Muscle layer of colon (tissue), 2 donors: ENCODE data around the gene GJB2.
"Not testable (repeated sequence)": the region's sequence is repeated elsewhere in the genome, so short reads cannot be mapped to it uniquely, and the experiment has no call there.

ENCODE experiments used
- H3K27ac ChIP-seq: one replicate; pipeline ENCODE4 v1.7.0; 2013; ENCODE audit warnings: low read depth, mild to moderate bottlenecking, low read length, moderate library complexity
- H3K27me3 ChIP-seq, 2 donors: one replicate each; pipeline ENCODE4 v1.7.0; 2013; ENCODE audit warnings: low read length in 2 of 2, mild to moderate bottlenecking in 2 of 2; ENCODE audit not compliant: insufficient read depth in 2 of 2, control insufficient read depth in 1 of 2
- H3K36me3 ChIP-seq: one replicate; pipeline ENCODE4 v1.7.0; 2013; ENCODE audit warnings: mild to moderate bottlenecking, low read length; ENCODE audit not compliant: insufficient read depth
- H3K4me1 ChIP-seq: one replicate; pipeline ENCODE4 v1.7.0; 2013; ENCODE audit warnings: mild to moderate bottlenecking, low read length; ENCODE audit not compliant: insufficient read depth
- H3K4me3 ChIP-seq, 2 donors: one replicate each; pipeline ENCODE4 v1.7.0; 2013; ENCODE audit warnings: low read length in 2 of 2, low read depth in 1 of 2, mild to moderate bottlenecking in 1 of 2, moderate library complexity in 1 of 2
- H3K9ac ChIP-seq: one replicate; pipeline ENCODE4 v1.7.0; 2013; ENCODE audit warnings: low read length
- H3K9me3 ChIP-seq: one replicate; pipeline ENCODE4 v1.7.0; 2013; ENCODE audit warnings: mild to moderate bottlenecking, low read length
- donor health status: abdominal sarcoma.
- donor health status: Adenocarcinoma of cecum.

The GJB2 gene

GRCh38 chr13:20160306-20161274, 32.1 kb downstream of the GJB2 start, which contains the start of gene GJA3:
TSS of gene GJA3 (minus strand) at chr13:20161052. CDS start at chr13:20143288, 17,764 bp downstream.
- H3K27me3 ChIP-seq = peaks cover 51 to 67% of the 10 kb centered on the region in 2 donors
- H3K36me3 ChIP-seq = no peaks in the 10 kb centered on the region
- no peaks in the 10 kb centered on the region for H3K9me3 ChIP-seq
- H3K4me1 ChIP-seq = no peaks in the 10 kb centered on the region
- no peak within 1 kb of the TSS for H3K9ac ChIP-seq
- no peak within 1 kb of the TSS for H3K27ac ChIP-seq
- H3K4me3 ChIP-seq = peak within 1 kb of the TSS in 1 of 2 donors; percentile 38

- H3K36me3 ChIP-seq = no peaks in the 10 kb centered on the region
- no peaks in the 10 kb centered on the region for H3K4me1 ChIP-seq
- no peak overlapping the region for H3K9ac ChIP-seq
- H3K4me3 ChIP-seq = no peak overlapping the region
- peaks cover 57 to 75% of the 10 kb centered on the region in 2 donors for H3K27me3 ChIP-seq
- H3K9me3 ChIP-seq = no peaks in the 10 kb centered on the region
- H3K27ac ChIP-seq = no peak overlapping the region
Measured at GRCh38 chr13:20159646-20160305, 33.0 kb downstream of the GJB2 start.

GRCh38 chr13:20157151-20157796, 35.5 kb downstream of the GJB2 start:
- Histone ChIP-seq H3K9ac (no peak overlapping the region), H3K27ac (no peak overlapping the region), H3K9me3 (no peaks in the 10 kb centered on the region), H3K36me3 (no peaks in the 10 kb centered on the region), H3K27me3 (peaks cover 61 to 72% of the 10 kb centered on the region in 2 donors), H3K4me3 (no peak overlapping the region), H3K4me1 (no peaks in the 10 kb centered on the region)

GRCh38 chr13:20156702-20157101, 36.0 kb downstream of the GJB2 start:
- no peaks in the 10 kb centered on the region for H3K36me3 ChIP-seq
- no peak overlapping the region for H3K4me3 ChIP-seq
- no peak overlapping the region for H3K9ac ChIP-seq
- no peak overlapping the region for H3K27ac ChIP-seq
- no peaks in the 10 kb centered on the region for H3K4me1 ChIP-seq
- H3K9me3 ChIP-seq = no peaks in the 10 kb centered on the region
- H3K27me3 ChIP-seq = peaks cover 56 to 67% of the 10 kb centered on the region in 2 donors

GRCh38 chr13:20153290-20153689, 39.4 kb downstream of the GJB2 start:
- not testable (repeated sequence) for H3K4me3 ChIP-seq, H3K27ac ChIP-seq, H3K4me1 ChIP-seq, H3K9ac ChIP-seq, H3K9me3 ChIP-seq, H3K36me3 ChIP-seq
- H3K27me3 ChIP-seq = peaks cover 30 to 45% of the 10 kb centered on the region in 2 donors

GRCh38 chr13:20151612-20152011, 41.1 kb downstream of the GJB2 start:
- Histone ChIP-seq H3K9me3 (no peaks in the 10 kb centered on the region), H3K27me3 (peaks cover 14 to 30% of the 10 kb centered on the region in 2 donors), H3K4me3 (no peak overlapping the region), H3K36me3 (no peaks in the 10 kb centered on the region), H3K4me1 (no peaks in the 10 kb centered on the region), H3K9ac (no peak overlapping the region), H3K27ac (no peak overlapping the region)

- Histone ChIP-seq H3K27me3 (peaks cover 10 to 25% of the 10 kb centered on the region in 2 donors), H3K9me3 (no peaks in the 10 kb centered on the region)
Measured at GRCh38 chr13:20151016-20151415, 41.7 kb downstream of the GJB2 start.

GRCh38 chr13:20150561-20150960, 42.2 kb downstream of the GJB2 start:
- no peaks in the 10 kb centered on the region for H3K9me3 ChIP-seq
- no peaks in the 10 kb centered on the region for H3K36me3 ChIP-seq
- no peak overlapping the region for H3K4me3 ChIP-seq
- no peak overlapping the region for H3K9ac ChIP-seq
- H3K27ac ChIP-seq = no peak overlapping the region
- no peaks in the 10 kb centered on the region for H3K4me1 ChIP-seq
- peaks cover 10 to 21% of the 10 kb centered on the region in 2 donors for H3K27me3 ChIP-seq

More at GRCh38 chr13:20151016-20151415, 41.7 kb downstream of the GJB2 start:
- H3K27ac ChIP-seq = no peak overlapping the region
- no peaks in the 10 kb centered on the region for H3K36me3 ChIP-seq
- H3K4me1 ChIP-seq = no peaks in the 10 kb centered on the region
- no peak overlapping the region for H3K9ac ChIP-seq
- no peak overlapping the region for H3K4me3 ChIP-seq

- Histone ChIP-seq H3K9ac (no peak overlapping the region), H3K36me3 (no peaks in the 10 kb centered on the region), H3K27ac (no peak overlapping the region), H3K27me3 (peaks cover 3 to 13% of the 10 kb centered on the region in 2 donors), H3K4me3 (no peak overlapping the region), H3K4me1 (no peaks in the 10 kb centered on the region), H3K9me3 (no peaks in the 10 kb centered on the region)
Measured at GRCh38 chr13:20149762-20150161, 43.0 kb downstream of the GJB2 start.

- Histone ChIP-seq H3K4me1 (no peaks in the 10 kb centered on the region), H3K36me3 (no peaks in the 10 kb centered on the region), H3K9ac (no peak overlapping the region), H3K9me3 (no peaks in the 10 kb centered on the region), H3K27me3 (peaks cover under 1 to 19% of the 10 kb centered on the region in 2 donors), H3K27ac (no peak overlapping the region), H3K4me3 (no peak overlapping the region)
Measured at GRCh38 chr13:20148501-20149183, 44.1 kb downstream of the GJB2 start.

GRCh38 chr13:20146381-20146780, 46.4 kb downstream of the GJB2 start:
- Histone ChIP-seq H3K36me3 (no peaks in the 10 kb centered on the region), H3K27me3 (peaks cover 13 to 37% of the 10 kb centered on the region in 2 donors), H3K27ac (no peak overlapping the region), H3K4me1 (no peaks in the 10 kb centered on the region), H3K4me3 (no peak overlapping the region), H3K9ac (no peak overlapping the region), H3K9me3 (no peaks in the 10 kb centered on the region)
